MM.1S (cell line): ENCODE measurements around the gene IFI27L2.

Source experiments
- DNase-seq: peaks from one replicate; pipeline ENCODE4 v3.0.0-alpha.2; 2015
- H2AFZ ChIP-seq: fragments of 300-600 bp; sonication (generic); 2 replicates; pipeline ENCODE4 v1.6.0; 2016; ENCODE audit warnings: antibody characterized with exemption, low read length
- H3F3A ChIP-seq: fragments of 300-600 bp; sonication (generic); 2 replicates; pipeline ENCODE4 v1.6.1; 2016; ENCODE audit warnings: mild to moderate bottlenecking, antibody characterized with exemption, low read length, moderate library complexity, mixed read lengths; ENCODE audit not compliant: insufficient read depth
- H3K27ac ChIP-seq: fragments of 300-600 bp; sonication (generic); 2 replicates; pipeline ENCODE4 v1.5.1; 2016; ENCODE audit warnings: mild to moderate bottlenecking, low read length
- H3K27me3 ChIP-seq: fragments of 300-600 bp; sonication (generic); replicated peaks from 2 replicates; pipeline ENCODE4 v1.6.0; 2016; ENCODE audit warnings: low read length; ENCODE audit not compliant: insufficient read depth
- H3K36me3 ChIP-seq: fragments of 300-600 bp; sonication (generic); replicated peaks from 2 replicates; pipeline ENCODE4 v1.6.1; 2016; ENCODE audit warnings: mild to moderate bottlenecking, low read length, mixed read lengths; ENCODE audit not compliant: insufficient read depth
- H3K4me1 ChIP-seq: fragments of 300-600 bp; sonication (generic); 2 replicates; pipeline ENCODE4 v1.6.1; 2016; ENCODE audit warnings: low read length, mixed read lengths
- H3K4me2 ChIP-seq: fragments of 300-600 bp; sonication (generic); 2 replicates; pipeline ENCODE4 v1.6.0; 2016; ENCODE audit warnings: low read depth, low read length
- H3K4me3 ChIP-seq: fragments of 300-600 bp; sonication (generic); 2 replicates; pipeline ENCODE4 v1.5.1; 2016; ENCODE audit warnings: low read length, mixed read lengths
- H3K79me2 ChIP-seq: fragments of 300-600 bp; sonication (generic); 2 replicates; pipeline ENCODE4 v1.6.1; 2016; ENCODE audit warnings: mixed run types, low read length, mixed read lengths
- H3K9ac ChIP-seq: fragments of 300-600 bp; sonication (generic); 2 replicates; pipeline ENCODE4 v1.6.1; 2016; ENCODE audit warnings: low read length, mixed read lengths
- H3K9me2 ChIP-seq: fragments of 300-600 bp; sonication (generic); replicated peaks from 2 replicates; pipeline ENCODE4 v1.6.1; 2016; ENCODE audit warnings: mild to moderate bottlenecking, low read length, mixed read lengths; ENCODE audit not compliant: insufficient read depth
- H3K9me3 ChIP-seq: fragments of 300-600 bp; sonication (generic); replicated peaks from 2 replicates; pipeline ENCODE4 v1.6.1; 2016; ENCODE audit warnings: mild to moderate bottlenecking, low read length, mixed read lengths; ENCODE audit not compliant: insufficient read depth
- H4K20me1 ChIP-seq: fragments of 300-600 bp; sonication (generic); 2 replicates; pipeline ENCODE4 v1.6.1; 2016; ENCODE audit warnings: mild to moderate bottlenecking, low read length, moderate library complexity, mixed read lengths; ENCODE audit not compliant: insufficient read depth
- CTCF ChIP-seq: fragments of 300-600 bp; sonication (generic); IDR thresholded peaks from 2 replicates; pipeline ENCODE4 v1.5.1; 2016; ENCODE audit warnings: antibody characterized with exemption, low read length, mixed read lengths
- EZH2 ChIP-seq: fragments of 300-600 bp; sonication (generic); optimal IDR thresholded peaks from 2 replicates; pipeline ENCODE3; 2017; ENCODE audit warnings: low read depth, mild to moderate bottlenecking, antibody characterized with exemption, low read length, mixed read lengths
- EZH2phosphoT487 ChIP-seq: fragments of 300-600 bp; sonication (generic); IDR thresholded peaks from 2 replicates; pipeline ENCODE4 v1.6.1; 2018; ENCODE audit warnings: antibody characterized with exemption, low read length

IFI27L2 gene

DNA sequence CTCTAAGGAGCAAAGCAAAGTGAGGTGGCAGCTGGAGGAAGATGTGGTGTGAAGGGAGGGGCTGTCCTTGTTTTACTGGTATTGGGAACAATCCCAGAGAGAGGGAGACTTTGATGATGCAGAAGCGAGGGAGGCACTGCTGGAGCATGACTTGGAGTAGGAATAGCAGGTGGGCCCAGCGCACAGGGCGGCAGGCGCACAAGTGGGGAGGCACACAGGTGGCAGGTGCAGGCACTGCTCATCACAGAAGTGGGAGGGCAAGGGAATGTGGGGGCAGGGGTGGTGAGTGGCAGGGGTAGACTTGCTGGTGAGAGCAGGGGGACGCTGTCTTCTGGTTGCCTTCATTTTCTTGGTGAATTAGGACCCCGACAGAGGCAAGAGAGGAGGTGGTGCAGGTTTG is 30.4 kb downstream of the IFI27L2 start:
- no peaks in the 10 kb centered on the region for H3K9me3 ChIP-seq
- no peak for DNase-seq
- H3K4me1 ChIP-seq, result no peaks in the 10 kb centered on the region
- H3K27ac ChIP-seq, result no peak overlapping the region
- H3K79me2 ChIP-seq, result no peaks in the 10 kb centered on the region
- no peak overlapping the region for H3K4me3 ChIP-seq
- no peaks in the 10 kb centered on the region for H3K36me3 ChIP-seq
- H3K9me2 ChIP-seq, result no peaks in the 10 kb centered on the region
- H3K4me2 ChIP-seq, result no peak overlapping the region
- H2AFZ ChIP-seq, result no peak overlapping the region
- H4K20me1 ChIP-seq, result no peaks in the 10 kb centered on the region
- H3K27me3 ChIP-seq, result no peaks in the 10 kb centered on the region
- TF ChIP-seq EZH2phosphoT487 (no peak), CTCF (no peak), EZH2 (no peak)
- H3F3A ChIP-seq, result no peaks in the 10 kb centered on the region
- no peak overlapping the region for H3K9ac ChIP-seq

GRCh38 chr14:94098326-94098992 is 30.9 kb downstream of the IFI27L2 start:
- Histone ChIP-seq H3K9me2 (no peaks in the 10 kb centered on the region), H3K27me3 (no peaks in the 10 kb centered on the region), H3F3A (no peaks in the 10 kb centered on the region), H3K36me3 (no peaks in the 10 kb centered on the region), H3K4me3 (no peak overlapping the region), H3K9ac (no peak overlapping the region), H4K20me1 (no peaks in the 10 kb centered on the region), H3K79me2 (no peaks in the 10 kb centered on the region), H2AFZ (no peak overlapping the region), H3K27ac (no peak overlapping the region), H3K4me2 (no peak overlapping the region), H3K9me3 (no peaks in the 10 kb centered on the region), H3K4me1 (no peaks in the 10 kb centered on the region)
- DNase-seq, result no peak
- TF ChIP-seq EZH2phosphoT487 (no peak), CTCF (no peak), EZH2 (no peak)

DNA sequence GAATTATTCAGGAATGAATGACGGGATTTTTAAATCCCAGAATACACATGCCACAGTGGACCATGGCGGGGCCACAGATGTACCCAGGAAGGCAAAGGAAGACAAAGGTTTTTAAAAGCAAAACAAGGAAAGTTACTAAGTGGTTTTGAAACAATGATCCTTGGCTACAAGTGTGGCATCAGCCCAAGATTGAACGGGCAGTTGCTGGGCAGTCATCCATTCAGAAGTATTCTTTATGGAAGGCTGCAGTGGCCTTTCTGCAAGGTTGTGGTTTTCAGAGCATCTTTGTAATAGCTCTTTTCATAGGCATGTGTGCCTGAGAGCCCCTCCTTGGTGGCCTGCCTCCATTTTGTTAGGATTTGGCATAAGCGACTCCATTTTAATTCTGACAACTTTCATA is 32.3 kb downstream of the IFI27L2 start:
- no peak for TF ChIP-seq CTCF
- TF ChIP-seq EZH2, result no peak
- no peak for TF ChIP-seq EZH2phosphoT487
- no peak for DNase-seq
- no peak overlapping the region for H3K4me2 ChIP-seq
- no peaks in the 10 kb centered on the region for H3K36me3 ChIP-seq
- no peaks in the 10 kb centered on the region for H4K20me1 ChIP-seq
- H3K9me2 ChIP-seq, result no peaks in the 10 kb centered on the region
- H3K4me3 ChIP-seq, result no peak overlapping the region
- H2AFZ ChIP-seq, result no peak overlapping the region
- no peaks in the 10 kb centered on the region for H3F3A ChIP-seq
- no peak overlapping the region for H3K27ac ChIP-seq
- no peaks in the 10 kb centered on the region for H3K4me1 ChIP-seq
- no peaks in the 10 kb centered on the region for H3K79me2 ChIP-seq
- H3K9me3 ChIP-seq, result no peaks in the 10 kb centered on the region
- no peaks in the 10 kb centered on the region for H3K27me3 ChIP-seq
- H3K9ac ChIP-seq, result no peak overlapping the region
